GM12864 (cell line): ENCODE results near the gene TMTC2.

ENCODE experiments used
- DNase-seq: peaks from one replicate; pipeline ENCODE4 v3.0.0-alpha.2; 2011; ENCODE audit warnings: low read depth
- H3K4me3 ChIP-seq: 2 replicates; pipeline ENCODE4 v1.5.1; 2011; ENCODE audit warnings: mild to moderate bottlenecking, low read depth, low read length, control low read depth
- CTCF ChIP-seq: IDR thresholded peaks from 2 replicates; pipeline ENCODE4 v1.5.1; 2011; ENCODE audit warnings: low read depth, mild to moderate bottlenecking, moderate library complexity, low read length, control low read depth, inconsistent platforms; ENCODE audit errors: missing control alignments

TMTC2 gene

GRCh38 chr12:82721726-82722125 lies 35.0 kb downstream of the TMTC2 start:
- no peak overlapping the region for H3K4me3 ChIP-seq
- TF ChIP-seq CTCF = no peak
- DNase-seq = no peak

- H3K4me3 ChIP-seq = no peak overlapping the region
- no peak for TF ChIP-seq CTCF
- DNase-seq = no peak
Observed at GRCh38 chr12:82723093-82723492, 36.4 kb downstream of the TMTC2 start.

- TF ChIP-seq CTCF = no peak
- no peak overlapping the region for H3K4me3 ChIP-seq
- no peak for DNase-seq
Observed at GRCh38 chr12:82723891-82724290, 37.2 kb downstream of the TMTC2 start.

GRCh38 chr12:82725741-82726140 lies 39.0 kb downstream of the TMTC2 start:
- no peak for DNase-seq
- TF ChIP-seq CTCF = no peak
- H3K4me3 ChIP-seq = no peak overlapping the region

- DNase-seq = no peak
- no peak for TF ChIP-seq CTCF
- H3K4me3 ChIP-seq = no peak overlapping the region
Observed at GRCh38 chr12:82727886-82728285, 41.2 kb downstream of the TMTC2 start.

- no peak overlapping the region for H3K4me3 ChIP-seq
- no peak for DNase-seq
- TF ChIP-seq CTCF = no peak
Observed at GRCh38 chr12:82728710-82729109, 42.0 kb downstream of the TMTC2 start.

- no peak for DNase-seq
- no peak for TF ChIP-seq CTCF
- no peak overlapping the region for H3K4me3 ChIP-seq
Observed at GRCh38 chr12:82730953-82731459, 44.3 kb downstream of the TMTC2 start.
